ENCODE measurements around the gene ELK4. TPM values are rescaled to one million over a fixed set of nuclear protein-coding genes. Genes with fewer than 3 reads are reported as not detected.

Gene ELK4
- polyA plus RNA-seq, 3 donors, result 1.4 to 9.0 (median 2.6) TPM

- TF ChIP-seq CTCF (IDR thresholded peaks at IDR 0.05), result no peak
- Mint-ChIP-seq H3K4me3 (no peak overlapping the region), H3K9me3 (no peaks in the 10 kb centered on the region), H3K27ac (no peak overlapping the region), H3K36me3 (no peaks in the 10 kb centered on the region), H3K27me3 (ENCODE audit: low read depth in 3 of 3) (peaks cover 6 to 12% (median 11%) of the 10 kb centered on the region in 3 donors), H3K4me1 (peaks cover 33% of the 10 kb centered on the region)
- DNase-seq, result no peak
- Histone ChIP-seq H3K36me3 (replicated peaks in 1 of 2; ENCODE audit: control insufficient read depth in 1 of 2, insufficient read depth in 2 of 2, low read length in 2 of 2) (no peaks in the 10 kb centered on the region), H2AFZ (ENCODE audit: insufficient read depth, low read depth, low read length, poor library complexity, severe bottlenecking) (no peak overlapping the region), H3K4me2 (replicated peaks; ENCODE audit: extremely low read depth, low read length, poor library complexity, severe bottlenecking) (no peak overlapping the region), H4K20me1 (ENCODE audit: insufficient read depth, low read length) (no peaks in the 10 kb centered on the region), H3K9me3 (replicated peaks in 1 of 2; ENCODE audit: control insufficient read depth in 1 of 2, insufficient read depth in 1 of 2, low read length in 2 of 2) (no peaks in the 10 kb centered on the region), H3K4me1 (ENCODE audit: control insufficient read depth in 1 of 2, insufficient read depth in 2 of 2, low read length in 2 of 2) (peaks cover 26 to 31% of the 10 kb centered on the region in 2 donors), H3K27me3 (ENCODE audit: control insufficient read depth in 2 of 2, insufficient read depth in 2 of 2, low read length in 2 of 2) (no peaks in the 10 kb centered on the region), H3K79me2 (ENCODE audit: insufficient read depth, low read length) (no peaks in the 10 kb centered on the region), H3K9ac (ENCODE audit: insufficient read depth, low read length, poor library complexity, severe bottlenecking) (no peak overlapping the region), H3K27ac (ENCODE audit: low read depth in 1 of 2, low read length in 2 of 2) (no peak overlapping the region), H3K4me3 (replicated peaks in 1 of 3; ENCODE audit: low read depth in 2 of 3, low read length in 3 of 3) (no peak overlapping the region)
- intact Hi-C loops (cut with micrococcal nuclease), result no loop called here
- 94% methylated on average over 5 of the region's 13 CpGs for WGBS (ENCODE audit: insufficient coverage)
Observed at GRCh38 chr1:205670611-205671430, 39.0 kb upstream of the ELK4 start.

- H3K79me2 ChIP-seq (ENCODE audit: insufficient read depth, low read length), result no peaks in the 10 kb centered on the region
- no peak overlapping the region for H3K4me3 Mint-ChIP-seq
- H3K4me2 ChIP-seq (replicated peaks; ENCODE audit: extremely low read depth, low read length, poor library complexity, severe bottlenecking), result peak overlapping the region; percentile 39
Observed at GRCh38 chr1:205670150-205670446, 38.3 kb upstream of the ELK4 start.

More at GRCh38 chr1:205670150-205670446, 38.3 kb upstream of the ELK4 start:
- H4K20me1 ChIP-seq (ENCODE audit: insufficient read depth, low read length), result no peaks in the 10 kb centered on the region
- no peak for DNase-seq
- no peak overlapping the region for H3K9ac ChIP-seq (ENCODE audit: insufficient read depth, low read length, poor library complexity, severe bottlenecking)
- no peaks in the 10 kb centered on the region for H3K27me3 ChIP-seq (ENCODE audit: control insufficient read depth in 2 of 2, insufficient read depth in 2 of 2, low read length in 2 of 2)
- Mint-ChIP-seq H3K9me3 (no peaks in the 10 kb centered on the region), H3K27me3 (ENCODE audit: low read depth in 3 of 3) (peaks cover 6 to 10% (median 8%) of the 10 kb centered on the region in 3 donors), H3K36me3 (no peaks in the 10 kb centered on the region), H3K4me1 (peaks cover 39% of the 10 kb centered on the region), H3K27ac (peak overlapping the region in 4 of 7 donors; percentile 10 to 53 (median 34))
- no peak overlapping the region for H3K27ac ChIP-seq (ENCODE audit: low read depth in 1 of 2, low read length in 2 of 2)
- no peaks in the 10 kb centered on the region for H3K9me3 ChIP-seq (replicated peaks in 1 of 2; ENCODE audit: control insufficient read depth in 1 of 2, insufficient read depth in 1 of 2, low read length in 2 of 2)
- intact Hi-C loops (cut with micrococcal nuclease), result no loop called here
- peaks cover 32 to 38% of the 10 kb centered on the region in 2 donors for H3K4me1 ChIP-seq (ENCODE audit: control insufficient read depth in 1 of 2, insufficient read depth in 2 of 2, low read length in 2 of 2)
- H3K36me3 ChIP-seq (replicated peaks in 1 of 2; ENCODE audit: control insufficient read depth in 1 of 2, insufficient read depth in 2 of 2, low read length in 2 of 2), result no peaks in the 10 kb centered on the region
- peak overlapping the region; percentile 22 for H2AFZ ChIP-seq (ENCODE audit: insufficient read depth, low read depth, low read length, poor library complexity, severe bottlenecking)
- no peak for TF ChIP-seq CTCF (IDR thresholded peaks at IDR 0.05)
- WGBS (ENCODE audit: insufficient coverage), result 89% methylated on average over 3 of the region's 5 CpGs
- H3K4me3 ChIP-seq (replicated peaks in 1 of 3; ENCODE audit: low read depth in 2 of 3, low read length in 3 of 3), result peak overlapping the region in 1 of 3 experiments; percentile 19

All from CD14-positive monocyte (primary cell).